ENCODE results near the gene AIFM1. TPM values are rescaled to one million over a fixed set of nuclear protein-coding genes. Genes with fewer than 3 reads are reported as not detected.

The AIFM1 gene
- total RNA-seq, 6 donors from 2014 or later, result 14.1 to 29.5 (median 21.9) TPM

DNA sequence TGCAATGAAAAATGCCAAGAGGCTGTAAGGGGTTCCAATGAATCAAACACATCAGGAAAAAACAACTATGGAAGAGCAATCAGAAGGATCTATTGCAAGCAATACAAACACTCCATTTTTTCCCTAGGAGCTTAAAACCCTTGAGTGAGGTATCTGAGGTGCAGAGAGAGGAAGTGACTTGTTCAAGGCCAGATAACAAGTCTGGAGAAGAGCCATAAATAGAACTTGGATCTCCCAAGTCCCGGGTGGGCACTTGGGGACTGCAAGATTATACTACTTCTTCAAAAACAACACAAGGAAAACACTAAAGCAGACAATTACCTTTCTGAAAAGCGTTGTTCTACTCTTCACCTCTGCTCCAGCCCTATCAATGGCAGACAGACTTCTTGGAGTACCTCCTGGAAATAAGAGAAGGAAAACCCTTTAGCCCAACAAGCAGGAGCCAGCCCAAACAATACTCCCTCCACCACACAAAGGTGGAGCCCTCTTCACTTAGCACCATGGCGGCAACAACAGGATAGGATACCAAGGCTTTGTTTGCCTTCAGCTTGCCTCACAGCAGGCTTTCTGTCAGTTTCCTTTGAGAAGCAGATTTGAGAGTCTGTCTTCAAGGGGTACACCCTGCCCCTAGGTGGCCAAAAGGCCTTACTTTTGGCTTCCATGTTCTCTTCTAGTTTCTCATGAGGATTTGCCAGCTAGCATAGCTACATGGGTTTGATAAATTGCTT is 26.0 kb downstream of the AIFM1 start:
- Histone ChIP-seq H3K9me3 (no peaks in the 10 kb centered on the region), H3K27me3 (no peaks in the 10 kb centered on the region), H3K4me1 (no peaks in the 10 kb centered on the region), H3K4me3 (no peak overlapping the region), H3K27ac (no peak overlapping the region), H3K36me3 (peaks cover 0 to 34% (median 2%) of the 10 kb centered on the region in 4 donors)
- ATAC-seq (ENCODE audit: low FRiP score in 2 of 2) (no peak), DNase-seq (no peak)
- 12 to 28% methylated on average over 3 of the region's 3 CpGs for WGBS, 2 donors
- TF ChIP-seq POLR2AphosphoS5 (IDR thresholded peaks at IDR 0.05), result no peak
- no peak for TF ChIP-seq POLR2A (IDR thresholded peaks at IDR 0.05)
- no peak for TF ChIP-seq EP300 (IDR thresholded peaks at IDR 0.05)
- TF ChIP-seq, protein P1, sequence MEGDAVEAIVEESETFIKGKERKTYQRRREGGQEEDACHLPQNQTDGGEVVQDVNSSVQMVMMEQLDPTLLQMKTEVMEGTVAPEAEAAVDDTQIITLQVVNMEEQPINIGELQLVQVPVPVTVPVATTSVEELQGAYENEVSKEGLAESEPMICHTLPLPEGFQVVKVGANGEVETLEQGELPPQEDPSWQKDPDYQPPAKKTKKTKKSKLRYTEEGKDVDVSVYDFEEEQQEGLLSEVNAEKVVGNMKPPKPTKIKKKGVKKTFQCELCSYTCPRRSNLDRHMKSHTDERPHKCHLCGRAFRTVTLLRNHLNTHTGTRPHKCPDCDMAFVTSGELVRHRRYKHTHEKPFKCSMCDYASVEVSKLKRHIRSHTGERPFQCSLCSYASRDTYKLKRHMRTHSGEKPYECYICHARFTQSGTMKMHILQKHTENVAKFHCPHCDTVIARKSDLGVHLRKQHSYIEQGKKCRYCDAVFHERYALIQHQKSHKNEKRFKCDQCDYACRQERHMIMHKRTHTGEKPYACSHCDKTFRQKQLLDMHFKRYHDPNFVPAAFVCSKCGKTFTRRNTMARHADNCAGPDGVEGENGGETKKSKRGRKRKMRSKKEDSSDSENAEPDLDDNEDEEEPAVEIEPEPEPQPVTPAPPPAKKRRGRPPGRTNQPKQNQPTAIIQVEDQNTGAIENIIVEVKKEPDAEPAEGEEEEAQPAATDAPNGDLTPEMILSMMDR (IDR thresholded peaks at IDR 0.05), result no peak

DNA sequence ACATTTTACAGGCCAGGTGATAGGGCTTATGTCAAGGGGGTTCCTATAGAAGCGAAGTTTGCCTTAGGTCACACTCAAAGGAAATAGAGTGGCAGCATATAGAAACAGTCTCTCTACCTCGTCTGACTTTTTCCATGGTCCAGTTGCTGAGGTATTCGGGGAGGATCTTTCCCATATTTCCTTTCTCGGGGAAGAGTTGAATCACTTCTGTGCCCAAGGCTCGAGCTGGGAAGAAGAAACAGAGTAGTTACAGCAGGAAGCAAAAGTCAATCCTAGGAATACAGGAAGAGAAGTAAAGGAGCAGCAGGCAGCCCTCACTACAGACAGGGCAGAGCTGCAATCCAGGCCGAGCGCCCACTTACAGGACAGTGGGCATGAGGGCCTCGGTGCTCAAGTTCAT is 28.7 kb downstream of the AIFM1 start:
- WGBS, 2 donors, result 83 to 95% methylated on average over 7 to 8 of the region's 8 CpGs

DNA sequence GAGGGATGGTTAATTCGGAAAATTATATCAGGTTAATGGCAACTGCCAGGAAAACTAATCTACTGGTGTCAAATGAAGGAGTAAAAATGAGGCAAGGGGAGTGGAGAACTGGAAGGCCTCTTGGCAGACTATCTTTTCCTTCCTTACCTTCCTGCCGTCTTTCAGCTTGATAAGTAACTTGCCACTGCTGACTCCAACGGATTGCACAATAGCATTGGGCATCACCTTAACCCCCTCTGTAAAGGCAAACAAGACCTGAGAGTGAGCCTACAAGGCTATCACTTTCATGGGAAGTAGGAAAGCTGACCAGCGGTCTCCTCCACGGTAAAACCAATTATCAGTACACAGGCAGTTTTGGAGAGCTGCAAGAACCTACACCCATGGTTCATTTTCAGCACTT is 29.1 kb downstream of the AIFM1 start:
- peaks cover 0 to 42% (median 5%) of the 10 kb centered on the region in 4 donors for H3K36me3 ChIP-seq
- H3K9me3 ChIP-seq, result no peaks in the 10 kb centered on the region
- TF ChIP-seq POLR2A (IDR thresholded peaks at IDR 0.05), result no peak
- no peak for ATAC-seq (ENCODE audit: low FRiP score in 2 of 2)
- H3K27me3 ChIP-seq, result no peaks in the 10 kb centered on the region
- no peak overlapping the region for H3K4me3 ChIP-seq
- DNase-seq, result no peak
- WGBS, 2 donors, result 46 to 70% methylated on average over 3 to 5 of the region's 5 CpGs
- no peak overlapping the region for H3K27ac ChIP-seq
- no peaks in the 10 kb centered on the region for H3K4me1 ChIP-seq

More for the DNA sequence above, 28.7 kb downstream of the AIFM1 start:
- ATAC-seq (ENCODE audit: low FRiP score in 2 of 2) (no peak), DNase-seq (no peak)
- H3K4me3 ChIP-seq, result no peak overlapping the region
- H3K4me1 ChIP-seq, result no peaks in the 10 kb centered on the region
- no peak overlapping the region for H3K27ac ChIP-seq
- H3K9me3 ChIP-seq, result no peaks in the 10 kb centered on the region
- TF ChIP-seq, protein P1 (IDR thresholded peaks at IDR 0.05), result no peak
- TF ChIP-seq EP300 (IDR thresholded peaks at IDR 0.05) (no peak), POLR2AphosphoS5 (IDR thresholded peaks at IDR 0.05) (no peak), POLR2A (IDR thresholded peaks at IDR 0.05) (no peak)
- H3K27me3 ChIP-seq, result no peaks in the 10 kb centered on the region
- H3K36me3 ChIP-seq, result peaks cover 0 to 37% (median 5%) of the 10 kb centered on the region in 4 donors

DNA sequence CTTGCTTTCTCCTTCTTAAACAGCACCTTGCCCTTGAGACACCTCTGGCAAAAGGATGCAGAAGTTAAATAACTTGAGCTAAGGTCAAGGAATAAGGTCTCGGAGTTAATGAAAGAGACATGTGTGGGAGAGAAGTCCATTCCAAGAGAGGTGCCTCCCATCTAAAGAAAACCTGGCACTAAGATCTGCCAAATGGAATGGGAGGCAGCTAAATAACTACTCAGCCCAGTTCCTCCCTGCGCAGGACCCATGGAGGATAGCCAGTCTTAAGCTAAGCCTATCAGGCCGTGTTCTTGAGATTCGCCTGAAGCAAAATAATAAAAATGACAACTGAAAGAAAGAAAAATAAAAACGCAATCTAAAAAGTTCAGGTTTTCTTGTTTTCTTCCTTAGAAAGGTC is 34.7 kb downstream of the AIFM1 start:
- no peak overlapping the region for H3K4me3 ChIP-seq
- TF ChIP-seq POLR2A (IDR thresholded peaks at IDR 0.05) (no peak), POLR2AphosphoS5 (IDR thresholded peaks at IDR 0.05) (no peak), EP300 (IDR thresholded peaks at IDR 0.05) (no peak)
- TF ChIP-seq, protein P1 (IDR thresholded peaks at IDR 0.05), result no peak
- WGBS, 2 donors, result 82 to 95% methylated on average over 5 of the region's 5 CpGs
- ATAC-seq (ENCODE audit: low FRiP score in 2 of 2) (no peak), DNase-seq (no peak)
- no peak overlapping the region for H3K27ac ChIP-seq
- no peaks in the 10 kb centered on the region for H3K4me1 ChIP-seq
- H3K9me3 ChIP-seq, result no peaks in the 10 kb centered on the region
- H3K27me3 ChIP-seq, result no peaks in the 10 kb centered on the region
- peaks cover 0 to 44% (median 4%) of the 10 kb centered on the region in 4 donors for H3K36me3 ChIP-seq

DNA sequence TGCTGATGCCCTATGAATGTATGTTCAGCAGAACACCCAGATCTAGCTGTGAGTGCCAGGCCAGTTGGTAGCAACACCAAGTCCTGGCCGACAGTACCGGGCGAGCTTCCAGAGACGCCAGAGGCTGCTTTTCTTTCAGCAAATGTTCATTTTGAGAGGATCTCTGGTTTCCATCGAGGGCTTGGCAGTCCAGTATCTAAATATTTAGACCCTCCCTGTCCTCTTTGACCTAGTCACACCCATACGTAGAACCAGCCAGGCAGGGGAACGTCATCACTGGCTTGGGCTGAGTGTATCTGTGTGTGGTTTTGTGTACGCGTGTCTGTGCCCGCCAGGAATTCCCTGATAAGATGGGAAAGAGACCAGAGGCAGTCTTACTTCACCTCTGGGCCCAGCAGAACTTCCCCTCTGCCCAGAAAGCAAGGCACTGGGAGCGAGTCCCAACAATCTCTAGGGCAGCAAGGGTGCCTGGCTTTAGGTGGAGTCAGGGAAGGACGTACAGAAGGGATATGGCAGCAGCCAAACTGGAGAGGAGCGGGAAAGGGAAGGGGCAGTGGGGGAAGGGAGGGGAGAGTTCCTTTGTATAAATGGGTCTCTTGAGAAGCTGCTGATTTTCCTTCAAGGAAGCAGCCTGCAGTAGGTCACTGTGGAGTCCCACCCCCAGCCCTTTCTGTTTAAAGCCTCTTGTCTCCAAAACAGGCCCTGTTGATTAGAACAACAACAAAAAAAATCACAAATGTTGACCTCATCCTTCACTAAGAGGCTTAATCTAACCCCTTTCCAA is 40.4 kb downstream of the AIFM1 start:
- H3K36me3 ChIP-seq, result peaks cover 0 to 21% (median 1%) of the 10 kb centered on the region in 4 donors
- 53 to 67% methylated on average over 11 to 13 of the region's 13 CpGs for whole genome bisulfite sequencing, 2 donors
- H3K4me1 ChIP-seq, result peaks cover 0 to 11% (median 7%) of the 10 kb centered on the region in 4 donors
- DNase-seq, result no peak
- no peak overlapping the region for H3K4me3 ChIP-seq
- H3K27ac ChIP-seq, result peak overlapping the region; percentile 39 to 74 (median 58)
- no peaks in the 10 kb centered on the region for H3K27me3 ChIP-seq
- peak in 1 of 2 donors; percentile 79 for ATAC-seq (ENCODE audit: low FRiP score in 2 of 2)
- no peaks in the 10 kb centered on the region for H3K9me3 ChIP-seq
- TF ChIP-seq POLR2AphosphoS5 (IDR thresholded peaks at IDR 0.05), result no peak

Data from upper lobe of left lung (tissue), 6 donors.